Ovary (tissue), 3 donors: ENCODE measurements around the gene GALK2.

ENCODE experiments used
- EP300 ChIP-seq: sonication (generic); formaldehyde crosslinking; IDR thresholded peaks from one replicate; pipeline ENCODE4 v1.6.1; 2017; ENCODE audit warnings: antibody characterized with exemption
- POLR2A ChIP-seq: fragments of 450-650 bp; IDR thresholded peaks from one replicate; pipeline ENCODE4 v1.6.1; 2017; ENCODE audit warnings: antibody characterized with exemption, mild to moderate bottlenecking, moderate library complexity
- TF ChIP-seq, protein P1 (sequence below), 3 donors: fragments of 450-650 bp in 2 of 3; fragments of 200-600 bp in 1 of 3; IDR thresholded peaks; one replicate each; pipeline versions ENCODE4 v1.5.1 to v1.8.0; 2016 to 2022; ENCODE audit warnings: antibody characterized with exemption in 3 of 3, mild to moderate bottlenecking in 1 of 3
- donor health status: DM: no; HTN: no; CAD: no.

DNA sequence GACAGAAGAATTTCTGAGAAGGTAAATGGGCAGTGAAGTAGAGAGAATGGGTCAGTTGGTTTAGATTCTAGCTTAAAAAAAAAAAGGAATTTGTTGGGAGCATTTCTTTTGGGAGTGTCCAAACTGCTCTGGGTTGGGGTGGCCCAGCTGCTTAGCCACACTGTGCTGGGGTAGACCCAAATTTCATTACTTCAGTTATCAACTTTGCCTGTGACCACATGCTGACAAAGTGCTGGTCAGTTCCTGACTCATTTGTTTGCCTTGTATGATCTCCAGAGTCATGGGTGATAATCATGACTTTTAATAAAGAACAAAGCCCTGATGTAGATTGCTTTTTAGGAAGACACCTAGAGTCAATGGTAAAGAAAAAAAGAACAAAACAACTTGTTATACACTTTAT, 131.5 kb downstream of the GALK2 start:
- TF ChIP-seq, protein P1, sequence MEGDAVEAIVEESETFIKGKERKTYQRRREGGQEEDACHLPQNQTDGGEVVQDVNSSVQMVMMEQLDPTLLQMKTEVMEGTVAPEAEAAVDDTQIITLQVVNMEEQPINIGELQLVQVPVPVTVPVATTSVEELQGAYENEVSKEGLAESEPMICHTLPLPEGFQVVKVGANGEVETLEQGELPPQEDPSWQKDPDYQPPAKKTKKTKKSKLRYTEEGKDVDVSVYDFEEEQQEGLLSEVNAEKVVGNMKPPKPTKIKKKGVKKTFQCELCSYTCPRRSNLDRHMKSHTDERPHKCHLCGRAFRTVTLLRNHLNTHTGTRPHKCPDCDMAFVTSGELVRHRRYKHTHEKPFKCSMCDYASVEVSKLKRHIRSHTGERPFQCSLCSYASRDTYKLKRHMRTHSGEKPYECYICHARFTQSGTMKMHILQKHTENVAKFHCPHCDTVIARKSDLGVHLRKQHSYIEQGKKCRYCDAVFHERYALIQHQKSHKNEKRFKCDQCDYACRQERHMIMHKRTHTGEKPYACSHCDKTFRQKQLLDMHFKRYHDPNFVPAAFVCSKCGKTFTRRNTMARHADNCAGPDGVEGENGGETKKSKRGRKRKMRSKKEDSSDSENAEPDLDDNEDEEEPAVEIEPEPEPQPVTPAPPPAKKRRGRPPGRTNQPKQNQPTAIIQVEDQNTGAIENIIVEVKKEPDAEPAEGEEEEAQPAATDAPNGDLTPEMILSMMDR (IDR thresholded peaks at IDR 0.05), result no peak
- no peak for TF ChIP-seq POLR2A
- no peak for TF ChIP-seq EP300
